Prostate gland (tissue), 2 donors: ENCODE measurements around the gene NR6A1.

Experiments used
- CTCF ChIP-seq, 4 experiments: fragments of 200-600 bp in 2 of 4; fragments of 450-650 bp in 2 of 4; sonication (generic) in 2 of 4; IDR thresholded peaks; 1 replicate in 3 of 4; 2 replicates in 1 of 4; pipeline ENCODE4 v1.5.1; 2016 to 2019; ENCODE audit warnings: antibody characterized with exemption in 4 of 4, mild to moderate bottlenecking in 2 of 4, moderate library complexity in 2 of 4
- POLR2A ChIP-seq: fragments of 450-650 bp; IDR thresholded peaks from one replicate; pipeline ENCODE4 v1.6.1; 2016; ENCODE audit warnings: antibody characterized with exemption, mild to moderate bottlenecking
- POLR2AphosphoS5 ChIP-seq: sonication (generic); formaldehyde crosslinking; IDR thresholded peaks from one replicate; pipeline ENCODE4 v1.6.1; 2017; ENCODE audit warnings: antibody characterized with exemption

GRCh38 chr9:124812441-124812876 is 41.3 kb upstream of the NR6A1 start:
- TF ChIP-seq POLR2AphosphoS5 (no peak), CTCF (IDR thresholded peaks at IDR 0.05) (no peak), POLR2A (no peak)
